Right lobe of liver (tissue), 6 donors: ENCODE data around the gene NDST4. TPM values are rescaled to one million over a fixed set of nuclear protein-coding genes. Genes with fewer than 3 reads are reported as not detected.

ENCODE experiments used
- ATAC-seq, 4 donors: fragments of 200-7000 bp; cut with Tn5 transposase; one replicate each; pipeline ENCODE4 v1.9.1; 2020; ENCODE audit warnings: mild to moderate bottlenecking in 4 of 4, moderate library complexity in 4 of 4
- DNase-seq, 3 donors: peaks; one replicate each; pipeline ENCODE4 v3.0.0-alpha.2; 2020
- H3K27ac ChIP-seq, 3 donors: fragments of 200-600 bp; one replicate each; pipeline ENCODE4 v1.8.0; 2022
- H3K27me3 ChIP-seq, 2 donors: fragments of 200-600 bp; one replicate each; pipeline ENCODE4 v1.8.0; 2022
- H3K36me3 ChIP-seq, 4 donors: fragments of 200-600 bp; sonication (generic) in 1 of 4; one replicate each; pipeline versions ENCODE4 v1.5.1 to v1.8.0; 2017 to 2022; ENCODE audit warnings: control low read depth in 1 of 4
- H3K4me1 ChIP-seq, 4 donors: fragments of 200-600 bp; sonication (generic) in 1 of 4; one replicate each; pipeline versions ENCODE4 v1.5.1 to v1.8.0; 2017 to 2022; ENCODE audit warnings: control low read depth in 1 of 4
- H3K4me3 ChIP-seq, 3 donors: fragments of 200-600 bp; one replicate each; pipeline ENCODE4 v1.8.0; 2022
- H3K9me3 ChIP-seq, 4 donors: fragments of 200-600 bp; sonication (generic) in 1 of 4; one replicate each; pipeline versions ENCODE4 v1.5.1 to v1.8.0; 2017 to 2022; ENCODE audit warnings: control low read depth in 1 of 4
- POLR2A ChIP-seq: fragments of 450-650 bp; IDR thresholded peaks from one replicate; pipeline ENCODE4 v1.6.1; 2017; ENCODE audit warnings: antibody characterized with exemption, mild to moderate bottlenecking
- WGBS: methylation state at CpG from one replicate; pipeline ENCODE4 v1.1.6; 2018; ENCODE audit warnings: low coverage, low lambda C conversion rate; ENCODE audit not compliant: insufficient coverage; ENCODE audit errors: missing lambda C conversion rate; 5-methylcytosine and 5-hydroxymethylcytosine counted together
- intact Hi-C, 2 donors: fragments of 100-400 bp; cut with DNase I; formaldehyde crosslinking; loops; one replicate each; pipeline versions ENCODE4 v1.11.2 to v1.14.1; 2022
- total RNA-seq, 6 experiments: library from RNA; depleted of rRNA in 2 of 6; stranded (reverse); fragments of >200 nt in 2 of 6; fragmentation: NEBNext Ultra II Directional in 3 of 6; extraction: Animal tissue kit (Norgen Biotek cat#: 25700) in 3 of 6; gene quantifications; one replicate each; pipeline versions ENCODE4 v1.1.0 to v1.2.4, GENCODE V29; 2016 to 2023
- TF ChIP-seq, protein P1 (sequence below), 4 donors: fragments of 200-600 bp in 3 of 4; fragments of 450-650 bp in 1 of 4; IDR thresholded peaks; one replicate each; pipeline versions ENCODE4 v1.5.1 to v1.8.0; 2016 to 2022; ENCODE audit warnings: antibody characterized with exemption in 4 of 4, mild to moderate bottlenecking in 2 of 4
- donor health status: DM: no; HTN: yes; CAD: no.
- donor health status: DM: no; HTN: no; CAD: no.
- donor health status: DM: no; HTN: no; CAD: no.
- donor health status: DM: no; HTN: yes; CAD: no.
- donor health status: DM: no; HTN: yes; CAD: no.

Gene NDST4
- total RNA-seq, 6 experiments from 2014 or later = not detected

DNA sequence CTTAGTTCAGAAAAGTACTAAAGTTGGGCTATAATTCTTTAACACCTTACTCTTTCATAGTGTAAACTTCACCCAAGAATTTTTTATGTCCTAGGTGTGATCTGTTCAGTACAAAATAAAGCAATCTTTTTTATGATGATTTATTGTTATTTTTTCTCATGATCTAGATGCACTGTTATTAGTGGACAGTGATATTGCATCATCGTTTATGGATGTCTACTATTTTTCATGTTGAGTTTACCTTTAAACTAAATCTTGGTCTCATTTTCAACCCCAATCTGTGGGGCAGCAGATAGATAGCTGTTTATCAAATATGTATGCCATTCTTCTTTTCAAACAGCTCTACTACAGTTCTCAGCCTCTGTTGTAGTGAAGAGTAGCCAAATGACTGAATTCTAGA, 299.5 kb downstream of the NDST4 start:
- Histone ChIP-seq H3K27me3 (no peaks in the 10 kb centered on the region), H3K36me3 (no peaks in the 10 kb centered on the region), H3K4me1 (no peaks in the 10 kb centered on the region), H3K4me3 (no peak overlapping the region), H3K9me3 (no peaks in the 10 kb centered on the region), H3K27ac (no peak overlapping the region)
- TF ChIP-seq POLR2A = no peak
- TF ChIP-seq, protein P1, sequence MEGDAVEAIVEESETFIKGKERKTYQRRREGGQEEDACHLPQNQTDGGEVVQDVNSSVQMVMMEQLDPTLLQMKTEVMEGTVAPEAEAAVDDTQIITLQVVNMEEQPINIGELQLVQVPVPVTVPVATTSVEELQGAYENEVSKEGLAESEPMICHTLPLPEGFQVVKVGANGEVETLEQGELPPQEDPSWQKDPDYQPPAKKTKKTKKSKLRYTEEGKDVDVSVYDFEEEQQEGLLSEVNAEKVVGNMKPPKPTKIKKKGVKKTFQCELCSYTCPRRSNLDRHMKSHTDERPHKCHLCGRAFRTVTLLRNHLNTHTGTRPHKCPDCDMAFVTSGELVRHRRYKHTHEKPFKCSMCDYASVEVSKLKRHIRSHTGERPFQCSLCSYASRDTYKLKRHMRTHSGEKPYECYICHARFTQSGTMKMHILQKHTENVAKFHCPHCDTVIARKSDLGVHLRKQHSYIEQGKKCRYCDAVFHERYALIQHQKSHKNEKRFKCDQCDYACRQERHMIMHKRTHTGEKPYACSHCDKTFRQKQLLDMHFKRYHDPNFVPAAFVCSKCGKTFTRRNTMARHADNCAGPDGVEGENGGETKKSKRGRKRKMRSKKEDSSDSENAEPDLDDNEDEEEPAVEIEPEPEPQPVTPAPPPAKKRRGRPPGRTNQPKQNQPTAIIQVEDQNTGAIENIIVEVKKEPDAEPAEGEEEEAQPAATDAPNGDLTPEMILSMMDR (IDR thresholded peaks at IDR 0.05) = no peak
- intact Hi-C loops = no loop called here
- 38% methylated on average over 1 of the region's 1 CpG for WGBS
- DNase-seq (no peak), ATAC-seq (no peak)

DNA sequence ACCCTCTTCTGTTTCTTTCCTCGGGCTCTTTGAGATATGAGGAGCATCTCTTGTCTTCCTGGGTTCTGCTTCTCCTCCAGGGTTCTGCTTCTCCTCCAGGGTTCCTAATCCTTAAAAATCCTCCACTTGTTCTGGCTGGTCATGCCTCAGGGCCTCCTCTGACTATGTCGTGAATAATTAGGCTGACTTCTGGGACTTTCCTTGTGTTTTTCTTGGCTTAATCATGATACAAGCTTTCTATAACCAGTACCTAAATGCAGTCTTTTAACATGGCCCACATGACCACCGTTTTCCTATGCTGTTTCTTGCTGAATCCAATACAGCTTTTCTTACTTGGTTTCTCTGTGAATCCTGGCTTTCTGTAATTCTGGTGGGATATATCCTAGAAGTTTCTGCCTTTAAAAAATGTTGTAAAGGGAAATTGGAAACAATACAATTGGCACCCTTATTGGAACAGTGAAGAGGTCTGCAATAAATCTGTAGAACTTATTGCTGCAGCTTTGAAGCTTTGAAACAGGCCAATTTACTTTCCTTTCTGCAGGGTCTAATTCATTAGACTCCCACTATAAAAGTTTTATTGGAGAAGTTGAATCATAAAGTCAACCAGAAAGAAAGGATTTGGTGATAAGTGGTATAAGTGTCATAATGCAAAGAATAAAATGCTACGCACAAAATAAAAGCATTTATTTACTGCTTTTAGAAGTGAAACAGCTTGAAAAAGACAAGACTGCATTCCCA, 301.7 kb downstream of the NDST4 start:
- ATAC-seq (no peak), DNase-seq (no peak)
- no peaks in the 10 kb centered on the region for H3K4me1 ChIP-seq
- H3K9me3 ChIP-seq = no peaks in the 10 kb centered on the region
- H3K36me3 ChIP-seq = no peaks in the 10 kb centered on the region
- H3K4me3 ChIP-seq = no peak overlapping the region
- no peaks in the 10 kb centered on the region for H3K27me3 ChIP-seq
- intact Hi-C loops = no loop called here
- 41% methylated on average over 4 of the region's 4 CpGs for WGBS
- TF ChIP-seq POLR2A = no peak
- TF ChIP-seq, protein P1 (IDR thresholded peaks at IDR 0.05) = no peak
- H3K27ac ChIP-seq = no peak overlapping the region

GRCh38 chr4:114807759-114808404, 305.5 kb downstream of the NDST4 start:
- intact Hi-C loops = no loop called here
- TF ChIP-seq, protein P1 (IDR thresholded peaks at IDR 0.05) = peak; percentile 29 to 75 (median 60)
- TF ChIP-seq POLR2A = no peak
- Histone ChIP-seq H3K27ac (no peak overlapping the region), H3K4me3 (no peak overlapping the region), H3K4me1 (no peaks in the 10 kb centered on the region), H3K36me3 (no peaks in the 10 kb centered on the region), H3K27me3 (no peaks in the 10 kb centered on the region), H3K9me3 (no peaks in the 10 kb centered on the region)
- WGBS = 24% methylated on average over 9 of the region's 14 CpGs
- peak; percentile 75 to 92 (median 84) for ATAC-seq
- DNase-seq = no peak

GRCh38 chr4:114807357-114807756, 306.1 kb downstream of the NDST4 start:
- H3K4me1 ChIP-seq = no peaks in the 10 kb centered on the region
- H3K4me3 ChIP-seq = no peak overlapping the region
- TF ChIP-seq, protein P1 (IDR thresholded peaks at IDR 0.05) = no peak
- TF ChIP-seq POLR2A = no peak
- no peak overlapping the region for H3K27ac ChIP-seq
- no peak for DNase-seq
- intact Hi-C loops = no loop called here
- WGBS = 74% methylated on average over 3 of the region's 8 CpGs
- no peaks in the 10 kb centered on the region for H3K27me3 ChIP-seq
- ATAC-seq = peak in 1 of 4 donors; percentile 13
- H3K36me3 ChIP-seq = no peaks in the 10 kb centered on the region
- no peaks in the 10 kb centered on the region for H3K9me3 ChIP-seq
